HFFc6 (cell line): Measurements from ENCODE around the gene UBQLN4. TPM values are rescaled to one million over a fixed set of nuclear protein-coding genes. Genes with fewer than 3 reads are reported as not detected.
A peak's percentile ranks its signal among the peaks of the same experiment; 100 is the strongest.

Experiments used
- DNase-seq: peaks from one replicate; pipeline ENCODE4 v3.0.0-alpha.2; 2018
- H3K27ac Mint-ChIP-seq: 2 replicates; pipeline ENCODE4 v1.8.0; 2020; ENCODE audit warnings: mild to moderate bottlenecking, mixed read lengths
- H3K27me3 Mint-ChIP-seq: 2 replicates; pipeline ENCODE4 v1.8.0; 2021; ENCODE audit warnings: mild to moderate bottlenecking, moderate library complexity, mixed read lengths; ENCODE audit not compliant: insufficient read depth
- H3K36me3 Mint-ChIP-seq: 2 replicates; pipeline ENCODE4 v1.8.0; 2021; ENCODE audit warnings: low read depth, mixed read lengths
- H3K4me1 Mint-ChIP-seq: 2 replicates; pipeline ENCODE4 v1.8.0; 2020; ENCODE audit warnings: low read depth, mixed read lengths
- H3K4me3 Mint-ChIP-seq: 2 replicates; pipeline ENCODE4 v1.8.0; 2020; ENCODE audit warnings: mild to moderate bottlenecking, moderate library complexity, mixed read lengths
- H3K9me3 Mint-ChIP-seq: 2 replicates; pipeline ENCODE4 v1.8.0; 2020; ENCODE audit warnings: mild to moderate bottlenecking, mixed read lengths
- total RNA-seq, 6 experiments: library from RNA; stranded (reverse); fragmentation: NEBNext Ultra II Directional; extraction: Animal tissue kit (Norgen Biotek cat#: 25700); gene quantifications; 2 replicates in 1 of 6; 3 replicates in 5 of 6; pipeline ENCODE4 v1.2.3, GENCODE V29; 2021
- TF ChIP-seq, protein P1 (sequence below): fragments of 200-600 bp; sonication (generic); IDR thresholded peaks from 2 replicates; pipeline ENCODE4 v1.5.0; 2021; ENCODE audit warnings: antibody characterized with exemption, mild to moderate bottlenecking

The UBQLN4 gene
- total RNA-seq, 6 experiments from 2014 or later = 31.6 to 36.0 (median 32.9) TPM

DNA sequence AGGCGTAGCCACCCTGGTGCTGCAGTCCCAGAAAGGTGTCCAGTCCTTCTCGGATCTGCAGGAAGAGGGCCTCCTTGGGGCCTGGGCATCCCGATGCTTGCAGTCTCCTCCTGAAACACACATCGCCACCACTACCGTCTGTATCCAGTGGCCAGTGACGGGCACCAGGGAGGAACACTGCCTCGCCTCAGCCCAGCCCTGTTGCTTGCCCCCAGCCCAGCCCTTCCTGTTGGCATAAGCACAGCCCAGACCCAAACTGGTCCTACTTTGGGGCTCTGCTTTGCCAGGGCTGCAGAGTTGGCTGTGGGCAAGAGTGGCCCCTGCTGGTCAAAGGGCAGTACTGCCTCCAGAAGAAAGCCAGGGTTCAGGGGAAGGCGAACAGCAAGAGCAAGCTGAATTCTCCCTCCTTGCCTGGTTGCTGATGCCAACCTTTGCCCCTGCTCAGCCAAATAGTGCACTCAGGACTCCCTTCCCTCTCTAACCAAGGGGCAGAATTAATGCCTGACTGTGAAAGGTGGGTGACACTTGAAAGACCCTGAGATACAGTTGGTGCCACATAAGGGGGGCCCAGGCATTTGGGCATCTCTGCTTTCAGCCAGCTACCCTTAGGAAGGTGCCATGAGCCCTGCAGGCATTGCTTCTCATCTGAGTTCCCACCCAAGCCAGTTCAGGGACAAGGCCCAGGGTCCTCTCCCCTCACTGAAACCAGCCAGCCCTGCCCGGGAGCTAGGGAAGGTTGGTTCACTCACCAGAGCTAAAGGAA is 64.2 kb downstream of the UBQLN4 start:
- Mint-ChIP-seq H3K4me1 (peaks cover 27% of the 10 kb centered on the region), H3K9me3 (no peaks in the 10 kb centered on the region), H3K4me3 (peak overlapping the region; percentile 69), H3K27ac (peak overlapping the region; percentile 74), H3K27me3 (peaks cover 3% of the 10 kb centered on the region), H3K36me3 (no peaks in the 10 kb centered on the region)
- TF ChIP-seq, protein P1, sequence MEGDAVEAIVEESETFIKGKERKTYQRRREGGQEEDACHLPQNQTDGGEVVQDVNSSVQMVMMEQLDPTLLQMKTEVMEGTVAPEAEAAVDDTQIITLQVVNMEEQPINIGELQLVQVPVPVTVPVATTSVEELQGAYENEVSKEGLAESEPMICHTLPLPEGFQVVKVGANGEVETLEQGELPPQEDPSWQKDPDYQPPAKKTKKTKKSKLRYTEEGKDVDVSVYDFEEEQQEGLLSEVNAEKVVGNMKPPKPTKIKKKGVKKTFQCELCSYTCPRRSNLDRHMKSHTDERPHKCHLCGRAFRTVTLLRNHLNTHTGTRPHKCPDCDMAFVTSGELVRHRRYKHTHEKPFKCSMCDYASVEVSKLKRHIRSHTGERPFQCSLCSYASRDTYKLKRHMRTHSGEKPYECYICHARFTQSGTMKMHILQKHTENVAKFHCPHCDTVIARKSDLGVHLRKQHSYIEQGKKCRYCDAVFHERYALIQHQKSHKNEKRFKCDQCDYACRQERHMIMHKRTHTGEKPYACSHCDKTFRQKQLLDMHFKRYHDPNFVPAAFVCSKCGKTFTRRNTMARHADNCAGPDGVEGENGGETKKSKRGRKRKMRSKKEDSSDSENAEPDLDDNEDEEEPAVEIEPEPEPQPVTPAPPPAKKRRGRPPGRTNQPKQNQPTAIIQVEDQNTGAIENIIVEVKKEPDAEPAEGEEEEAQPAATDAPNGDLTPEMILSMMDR = peak; percentile 99
- peak; percentile 65 for DNase-seq

Other genes with a start within 250 kb of the UBQLN4 start
- gene GON4L, start 196.6 kb downstream of the UBQLN4 start, total RNA-seq = 10 to 100 TPM; 24.2 to 31.3 (median 28.6) TPM
- 10 to 100 TPM; 38.9 to 56.0 (median 48.8) TPM for gene SYT11, start 194.2 kb downstream of the UBQLN4 start, total RNA-seq
- 10 to 100 TPM; 26.1 to 35.4 (median 32.1) TPM for gene RIT1, start 142.4 kb downstream of the UBQLN4 start, total RNA-seq
- 10 to 100 TPM; 22.6 to 26.1 (median 23.5) TPM for gene KHDC4, start 119.4 kb downstream of the UBQLN4 start, total RNA-seq
- gene RXFP4, start 112.2 kb downstream of the UBQLN4 start, total RNA-seq = not detected
- 10 to 100 TPM; 82.0 to 94.6 (median 83.9) TPM for gene ARHGEF2, start 75.3 kb downstream of the UBQLN4 start, total RNA-seq
- gene SSR2, start 32.8 kb downstream of the UBQLN4 start, total RNA-seq = 100 to 1,000 TPM; 341 to 419 (median 374) TPM
- gene LAMTOR2, start 984 bp upstream of the UBQLN4 start, total RNA-seq = 10 to 100 TPM; 48.5 to 73.6 (median 62.5) TPM
- gene RAB25, start 7.4 kb upstream of the UBQLN4 start, total RNA-seq = not detected
- gene MEX3A, start 28.7 kb upstream of the UBQLN4 start, total RNA-seq = 1 to 10 TPM; 1.4 to 3.1 (median 2.2) TPM
- 1,000 to 10,000 TPM; 1,238 to 1,664 (median 1,535) TPM for gene LMNA, start 60.9 kb upstream of the UBQLN4 start, total RNA-seq
- 1 to 10 TPM in 2 of 6 experiments, under 1 TPM in 4; 0.71 to 1.1 (median 0.83) TPM for gene SEMA4A, start 99.8 kb upstream of the UBQLN4 start, total RNA-seq
- 10 to 100 TPM; 19.6 to 25.2 (median 23.4) TPM for gene SLC25A44, start 140.3 kb upstream of the UBQLN4 start, total RNA-seq
- 10 to 100 TPM; 32.7 to 41.0 (median 39.5) TPM for gene PMF1, start 159.2 kb upstream of the UBQLN4 start, total RNA-seq
- gene BGLAP, start 188.4 kb upstream of the UBQLN4 start, total RNA-seq = under 1 TPM in 2 of 6 experiments, not detected in 4; 0.40 to 0.62 TPM
- gene PAQR6, start 194.3 kb upstream of the UBQLN4 start, total RNA-seq = under 1 TPM; 0.45 to 0.65 (median 0.52) TPM
- 10 to 100 TPM; 46.8 to 56.5 (median 50.6) TPM for gene SMG5, start 229.0 kb upstream of the UBQLN4 start, total RNA-seq
- gene TMEM79, start 230.5 kb upstream of the UBQLN4 start, total RNA-seq = 1 to 10 TPM; 2.0 to 2.7 (median 2.1) TPM
- 10 to 100 TPM; 50.8 to 91.8 (median 87.4) TPM for gene GLMP, start 241.9 kb upstream of the UBQLN4 start, total RNA-seq
- gene VHLL, start 245.5 kb upstream of the UBQLN4 start, total RNA-seq = not detected